ENCODE measurements around the gene DCK. TPM values are rescaled to one million over a fixed set of nuclear protein-coding genes. Genes with fewer than 3 reads are reported as not detected.

The DCK gene
- total and polyA plus RNA-seq, 12 donors, result 2.5 to 9.3 (median 6.2) TPM

GRCh38 chr4:70969076-70969475 is 24.4 kb upstream of the DCK start:
- peaks cover 0 to 6% (median 0%) of the 10 kb centered on the region in 9 donors for H3K4me1 ChIP-seq
- no peak overlapping the region for H3K4me3 ChIP-seq
- H3K36me3 ChIP-seq, result peaks cover 0 to 50% (median 8%) of the 10 kb centered on the region in 9 donors
- no peak overlapping the region for H3K27ac ChIP-seq
- no peak for TF ChIP-seq CTCF (IDR thresholded peaks at IDR 0.05)
- H3K27me3 ChIP-seq, result no peaks in the 10 kb centered on the region
- ATAC-seq (no peak), DNase-seq (no peak)
- H3K9me3 ChIP-seq, result no peaks in the 10 kb centered on the region
- intact Hi-C loops (cut with DNase I), result no loop called here
- 89 to 92% methylated on average over 7 of the region's 7 CpGs for WGBS, 2 donors

- Histone ChIP-seq H3K4me3 (no peak overlapping the region), H3K27me3 (no peaks in the 10 kb centered on the region), H3K27ac (no peak overlapping the region), H3K36me3 (peaks cover 0 to 71% (median 0%) of the 10 kb centered on the region in 9 donors), H3K4me1 (no peaks in the 10 kb centered on the region), H3K9me3 (no peaks in the 10 kb centered on the region)
- 90 to 91% methylated on average over 3 of the region's 3 CpGs for WGBS, 2 donors
- TF ChIP-seq CTCF (IDR thresholded peaks at IDR 0.05), result no peak
- intact Hi-C loops (cut with DNase I), result no loop called here
- no peak for ATAC-seq
- DNase-seq, result no peak
Observed at GRCh38 chr4:70976252-70976651, 17.2 kb upstream of the DCK start.

DNA sequence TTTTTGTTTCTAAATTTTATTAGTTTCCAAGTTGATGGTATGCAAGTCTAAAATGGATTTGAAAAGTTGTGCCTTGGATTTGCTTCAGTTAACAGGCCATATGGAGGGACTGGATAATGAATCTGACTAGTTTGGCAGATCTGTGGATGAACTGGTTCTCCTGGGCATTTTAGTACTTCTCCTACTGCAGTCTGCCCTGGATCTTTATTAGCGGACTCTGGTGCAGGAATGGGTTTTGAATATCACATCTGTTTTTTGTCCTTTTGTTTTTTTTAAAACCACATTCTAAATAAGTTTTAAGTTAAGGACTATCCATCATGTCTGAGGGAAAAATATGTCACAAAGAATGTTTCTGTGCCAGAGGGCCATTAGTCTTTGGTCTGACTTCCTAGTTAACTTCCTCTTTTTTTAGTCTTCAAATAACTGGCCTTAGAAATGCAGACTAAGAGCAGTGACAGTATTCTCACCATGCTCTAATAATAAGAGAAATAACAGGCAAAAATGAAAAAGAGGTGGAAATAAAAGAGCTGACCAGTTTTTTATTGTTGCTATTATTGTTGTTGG is 13.9 kb upstream of the DCK start:
- intact Hi-C loops (cut with DNase I), result no loop called here
- ATAC-seq (no peak), DNase-seq (no peak)
- Histone ChIP-seq H3K27me3 (no peaks in the 10 kb centered on the region), H3K36me3 (peaks cover 0 to 54% (median 0%) of the 10 kb centered on the region in 9 donors), H3K9me3 (no peaks in the 10 kb centered on the region), H3K4me1 (no peaks in the 10 kb centered on the region), H3K4me3 (no peak overlapping the region), H3K27ac (peak overlapping the region in 1 of 10 donors; percentile 12)
- WGBS, 2 donors, result 76 to 87% methylated on average over 1 of the region's 1 CpG
- no peak for TF ChIP-seq CTCF (IDR thresholded peaks at IDR 0.05)

DNA sequence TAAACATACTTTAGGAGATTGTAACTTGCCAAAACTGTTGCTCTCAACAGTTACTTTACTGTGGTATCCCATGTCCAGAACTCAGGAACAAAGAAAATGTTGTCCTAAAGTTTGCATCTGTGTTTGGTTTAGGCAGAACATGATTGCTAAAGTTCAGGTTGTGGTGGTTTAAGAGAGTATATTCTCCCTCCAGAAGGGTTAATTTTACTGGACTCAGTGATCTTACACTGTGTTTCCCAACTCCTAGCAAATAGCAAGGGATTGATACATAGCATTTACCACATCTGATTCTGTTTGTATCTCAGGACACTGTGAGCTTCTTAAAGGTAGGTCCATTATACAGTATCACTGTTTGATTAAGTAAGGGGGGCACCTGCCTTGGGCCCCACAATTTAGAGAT is 13.3 kb upstream of the DCK start:
- H3K4me3 ChIP-seq, result no peak overlapping the region
- intact Hi-C loops (cut with DNase I), result no loop called here
- TF ChIP-seq CTCF (IDR thresholded peaks at IDR 0.05), result no peak
- H3K27me3 ChIP-seq, result no peaks in the 10 kb centered on the region
- H3K9me3 ChIP-seq, result no peaks in the 10 kb centered on the region
- DNase-seq (no peak), ATAC-seq (no peak)
- H3K27ac ChIP-seq, result peak overlapping the region in 1 of 10 donors; percentile 11
- H3K4me1 ChIP-seq, result no peaks in the 10 kb centered on the region
- peaks cover 0 to 48% (median 0%) of the 10 kb centered on the region in 9 donors for H3K36me3 ChIP-seq

Data from heart right ventricle (tissue), 16 donors.